HG03108 (cell line): ENCODE measurements around the gene ITPKC.

Experiments
- ATAC-seq: cut with Tn5 transposase; IDR thresholded peaks from one replicate; pipeline ENCODE4 v1.9.1; 2021; ENCODE audit warnings: moderate library complexity; ENCODE audit not compliant: unreplicated experiment

The ITPKC gene

DNA sequence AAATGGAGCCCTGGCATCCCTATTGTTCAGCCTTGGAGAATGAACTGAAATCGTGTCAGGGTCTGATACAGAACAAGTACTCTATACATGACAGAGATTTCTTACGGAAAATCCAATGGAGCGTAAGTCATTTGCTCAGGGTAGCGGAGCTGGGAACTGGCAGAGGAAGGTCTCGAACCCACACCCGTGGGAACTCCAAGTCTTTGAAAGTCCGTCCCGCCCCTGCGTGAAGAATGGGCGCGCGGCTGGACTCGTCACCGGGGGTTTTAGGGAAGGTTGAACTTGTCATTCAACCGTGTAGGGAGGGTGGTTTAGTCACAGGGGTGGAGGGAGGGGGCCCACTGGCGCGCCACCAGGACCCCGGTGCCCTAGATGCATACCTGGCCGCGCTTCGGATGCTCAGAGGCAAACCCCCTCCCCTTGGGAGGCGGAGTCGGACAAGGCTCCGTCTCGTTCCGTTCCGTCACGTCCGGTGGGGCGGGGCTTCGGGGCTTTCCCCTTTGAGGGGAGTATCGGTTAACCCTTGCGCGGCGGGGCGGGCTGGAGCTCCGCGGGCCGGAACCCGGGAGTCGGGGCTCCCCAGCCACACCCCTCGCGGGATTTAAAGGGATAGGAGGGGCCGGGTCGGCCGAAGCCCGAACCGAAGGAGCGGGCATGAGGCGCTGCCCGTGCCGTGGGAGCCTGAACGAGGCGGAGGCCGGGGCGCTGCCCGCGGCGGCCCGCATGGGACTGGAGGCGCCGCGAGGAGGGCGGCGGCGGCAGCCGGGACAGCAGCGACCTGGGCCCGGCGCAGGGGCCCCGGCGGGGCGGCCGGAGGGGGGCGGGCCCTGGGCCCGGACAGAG is at the start of gene ITPKC, which contains the start of gene COQ8B:
TSS of gene ITPKC (plus strand) at position 631 of the 843 bp plus-strand sequence. CDS start at position 655, 24 bp downstream.
TSS of gene COQ8B (minus strand) at position 405 of the 843 bp plus-strand sequence. CDS start 2,254 bp downstream, outside the sequence.
- ATAC-seq, result peak; percentile 64

DNA sequence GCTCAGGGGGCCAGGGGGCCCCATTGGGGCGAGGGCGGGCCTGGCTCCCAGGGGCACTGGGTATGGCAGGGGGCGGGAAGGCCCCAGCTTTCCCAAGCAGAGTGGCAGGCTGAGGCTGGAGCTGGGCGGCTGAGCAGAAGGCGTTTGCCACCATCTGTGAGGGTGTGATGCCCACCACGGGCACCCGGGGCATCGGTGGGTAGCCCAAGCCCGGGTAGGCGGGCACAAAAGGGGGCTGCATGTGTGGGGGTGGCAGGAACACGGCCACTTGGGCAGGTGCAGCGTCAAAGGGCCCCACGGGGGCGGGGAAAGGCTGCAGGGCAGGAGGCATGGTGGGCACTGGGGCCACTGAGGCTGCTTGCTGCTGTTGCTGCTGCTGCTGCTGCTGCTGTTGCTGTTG is 49.3 kb upstream of the ITPKC start:
- no peak for ATAC-seq

DNA sequence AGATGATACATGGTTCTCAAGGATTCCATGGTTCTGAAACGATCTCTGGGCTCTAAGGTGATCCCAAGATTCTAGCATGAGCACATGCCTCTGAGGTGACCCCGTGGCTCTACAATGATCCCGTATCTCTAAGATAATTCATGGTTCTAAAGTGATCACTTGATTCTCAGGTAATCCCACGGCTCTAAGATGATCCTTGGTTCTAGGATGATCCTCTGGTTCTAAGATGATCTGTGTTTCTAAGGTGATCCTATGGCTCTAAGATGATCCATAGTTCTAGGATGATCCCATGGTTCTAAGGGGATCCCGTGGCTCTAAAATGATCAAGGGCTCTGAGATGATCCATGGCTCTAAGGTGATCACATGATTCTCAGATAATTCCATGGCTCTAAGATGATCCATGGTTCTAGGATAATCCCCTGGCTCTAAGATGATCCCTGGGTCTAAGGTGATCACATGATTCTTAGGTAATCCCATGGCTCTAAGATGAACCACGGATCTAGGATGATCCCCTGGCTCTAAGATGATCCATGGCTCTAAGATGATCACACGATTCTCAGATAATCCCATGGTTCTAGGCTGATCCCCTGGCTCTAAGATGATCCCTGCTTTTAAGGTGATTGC is 47.8 kb upstream of the ITPKC start:
- ATAC-seq, result no peak

DNA sequence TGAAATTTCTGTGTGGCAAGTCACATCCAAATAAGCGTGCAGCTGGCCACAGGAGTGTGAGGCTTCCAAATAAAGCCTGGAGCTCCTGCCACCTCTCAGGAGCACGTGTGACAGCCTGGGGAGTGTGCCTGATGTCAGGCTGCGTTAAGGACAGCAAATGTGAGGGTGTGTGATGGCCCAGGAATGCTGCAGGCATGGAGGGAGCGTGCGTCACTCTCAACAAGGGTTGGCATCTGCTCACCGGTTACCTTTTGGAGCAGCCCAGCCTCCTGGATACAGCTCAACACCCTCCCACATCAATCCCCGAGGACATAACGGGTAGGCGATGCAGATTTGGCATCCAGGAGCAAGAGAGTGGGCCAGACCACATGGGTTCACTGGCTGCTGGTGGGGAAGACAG is 45.5 kb upstream of the ITPKC start:
- ATAC-seq, result no peak

DNA sequence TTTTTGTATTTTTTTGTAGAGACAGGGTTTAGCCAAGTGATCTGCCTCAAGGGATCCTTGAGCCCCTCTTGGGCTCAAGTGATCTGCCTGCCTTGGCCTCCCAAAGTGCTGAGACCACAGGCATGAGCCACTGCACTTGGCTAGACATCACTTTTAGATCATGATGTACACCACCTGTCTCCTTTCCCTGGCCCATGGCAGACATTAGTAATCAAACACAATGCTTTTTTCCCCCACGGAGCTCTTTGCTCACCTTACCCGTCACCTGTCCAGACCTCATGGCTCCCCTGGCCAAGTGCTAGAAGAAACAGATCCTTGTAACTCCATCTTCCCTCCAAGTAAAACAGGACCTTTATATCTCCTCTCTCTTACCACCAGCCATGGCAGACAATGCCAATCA is 44.9 kb upstream of the ITPKC start:
- no peak for ATAC-seq

DNA sequence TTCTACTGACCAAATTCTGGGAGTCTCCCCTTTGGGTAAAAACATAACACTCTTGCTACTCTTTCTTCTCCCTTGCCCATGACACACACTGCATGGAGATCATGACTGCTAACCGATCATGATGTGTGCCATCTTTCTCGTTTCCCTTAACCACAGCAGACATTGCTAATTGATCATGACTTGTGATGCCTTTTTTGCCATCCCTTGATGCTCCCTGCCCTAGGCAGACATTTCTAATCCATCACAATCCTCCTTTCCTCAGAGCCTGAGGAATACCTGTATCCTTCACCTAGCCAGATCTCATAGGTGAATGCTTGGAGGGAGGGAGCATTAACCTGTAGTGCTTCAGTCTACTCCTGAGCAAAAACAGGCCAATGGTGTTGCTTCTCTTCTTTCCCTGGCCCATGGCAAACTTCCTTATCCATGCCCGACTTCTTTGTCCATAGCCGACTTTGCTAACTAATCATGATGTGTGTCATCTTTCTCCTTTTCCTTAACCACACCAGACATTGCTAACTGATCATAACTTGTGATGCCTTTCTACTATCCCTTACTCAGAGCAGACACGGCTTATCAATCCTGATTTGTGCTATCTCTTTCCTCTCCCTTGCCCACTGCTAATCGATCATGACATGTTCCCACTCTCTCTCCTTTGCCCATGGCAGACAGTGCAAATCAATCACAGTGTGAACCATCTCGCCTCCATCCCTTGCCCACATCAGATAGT is 44.2 kb upstream of the ITPKC start:
- ATAC-seq, result no peak

DNA sequence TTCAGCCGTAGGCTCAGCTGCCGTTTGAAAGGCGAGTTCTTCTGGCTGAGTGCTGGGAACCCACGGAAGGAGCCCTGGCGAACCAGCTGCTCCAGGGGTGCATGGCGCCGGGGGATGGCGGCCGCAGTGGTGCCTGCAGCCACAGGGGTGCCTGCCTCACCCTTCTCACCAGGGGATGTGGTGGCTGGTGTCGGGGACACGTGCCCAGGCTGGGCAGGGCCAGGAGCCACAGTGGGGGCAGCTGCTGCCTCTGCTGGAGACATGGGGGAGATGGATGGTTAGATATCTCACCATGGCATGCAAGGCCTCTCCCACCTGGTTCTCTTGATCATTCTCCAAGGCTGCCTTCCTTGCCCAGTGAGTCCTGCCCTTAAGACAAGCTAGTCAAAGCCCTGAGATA is 43.5 kb upstream of the ITPKC start:
- ATAC-seq, result no peak

DNA sequence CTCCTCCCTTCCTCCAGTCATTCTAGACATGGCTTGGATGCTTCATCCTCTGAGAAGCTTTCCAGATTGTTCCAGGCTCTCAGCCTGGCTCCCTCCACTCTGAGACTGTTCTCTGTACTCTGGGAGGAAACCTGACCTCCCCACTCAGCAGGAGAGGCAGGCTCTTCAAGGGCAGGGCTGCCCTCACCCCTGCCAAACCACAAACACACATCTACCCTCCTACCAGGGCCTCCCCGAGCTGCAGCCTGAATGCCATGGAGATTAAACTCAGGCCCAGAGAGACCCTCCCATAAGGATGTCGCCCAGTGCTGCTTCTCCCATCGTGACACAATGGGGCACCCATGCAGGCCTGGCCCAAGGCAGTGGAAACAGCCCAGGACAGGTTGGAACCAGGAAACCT is 42.6 kb upstream of the ITPKC start:
- no peak for ATAC-seq

DNA sequence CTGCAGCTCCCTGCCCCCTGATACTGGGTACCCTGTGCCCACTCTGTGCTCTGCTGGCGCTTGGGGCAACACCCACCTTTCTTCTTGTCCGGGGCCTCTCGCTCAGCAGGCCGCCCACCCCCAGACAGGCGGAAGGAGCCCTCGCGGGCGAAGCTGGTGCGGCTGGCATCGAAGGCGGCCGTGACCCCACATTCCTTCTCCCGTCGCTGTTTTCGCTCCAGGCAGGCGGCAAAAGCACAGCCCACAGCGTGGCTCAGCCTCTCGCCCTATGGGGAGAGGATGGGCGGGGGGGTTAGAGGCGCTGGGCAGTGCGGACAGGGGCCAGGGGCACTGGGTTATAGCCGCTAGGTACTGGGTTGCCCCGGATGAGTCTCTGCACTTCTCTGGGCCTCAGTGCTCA is 39.8 kb upstream of the ITPKC start:
- no peak for ATAC-seq

DNA sequence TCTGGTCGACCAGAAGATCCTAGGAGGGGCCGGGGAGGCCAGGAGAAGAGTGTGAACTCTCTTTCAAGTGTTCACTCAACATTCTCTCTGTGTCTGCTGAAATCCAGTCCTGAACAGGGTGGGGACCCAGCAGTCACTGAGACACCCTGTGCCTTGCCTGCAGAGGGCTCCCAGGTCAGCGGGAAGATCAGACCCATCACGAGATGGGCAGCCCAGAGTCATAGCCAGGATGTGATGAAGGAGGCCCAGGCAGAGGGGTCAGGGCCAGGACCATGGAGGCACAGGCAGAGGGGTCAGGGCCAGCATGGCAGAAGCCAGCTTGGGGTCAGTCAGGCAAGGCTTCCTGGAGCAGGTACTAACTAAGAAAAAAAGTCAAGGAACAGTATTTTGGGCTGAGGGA is 35.9 kb upstream of the ITPKC start:
- no peak for ATAC-seq

DNA sequence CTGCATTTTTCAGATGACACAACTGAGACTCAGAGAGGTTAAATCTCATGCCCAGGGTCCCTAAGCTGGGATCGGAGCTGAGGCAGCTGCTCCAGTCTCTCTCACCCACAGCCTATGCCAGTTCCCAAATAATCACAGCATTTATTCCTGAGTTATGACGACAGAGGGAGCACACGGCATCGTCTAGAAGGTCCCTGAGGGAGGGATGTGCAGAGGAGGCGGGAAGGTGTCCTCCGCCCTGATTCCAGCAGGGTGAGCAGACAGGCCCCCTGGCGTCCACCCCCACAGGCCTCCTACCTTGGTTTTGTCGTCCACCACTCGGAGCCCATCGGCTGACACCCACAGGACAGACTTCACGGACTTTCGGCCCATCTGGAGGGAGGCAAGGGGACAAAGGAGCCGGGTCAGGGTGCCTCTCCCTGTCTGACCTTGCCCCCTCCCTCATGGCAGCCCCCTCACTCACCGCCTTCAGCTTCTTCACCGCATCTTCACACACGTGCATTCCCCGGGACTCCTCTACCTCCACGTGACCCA is 34.4 kb upstream of the ITPKC start:
- ATAC-seq, result no peak

DNA sequence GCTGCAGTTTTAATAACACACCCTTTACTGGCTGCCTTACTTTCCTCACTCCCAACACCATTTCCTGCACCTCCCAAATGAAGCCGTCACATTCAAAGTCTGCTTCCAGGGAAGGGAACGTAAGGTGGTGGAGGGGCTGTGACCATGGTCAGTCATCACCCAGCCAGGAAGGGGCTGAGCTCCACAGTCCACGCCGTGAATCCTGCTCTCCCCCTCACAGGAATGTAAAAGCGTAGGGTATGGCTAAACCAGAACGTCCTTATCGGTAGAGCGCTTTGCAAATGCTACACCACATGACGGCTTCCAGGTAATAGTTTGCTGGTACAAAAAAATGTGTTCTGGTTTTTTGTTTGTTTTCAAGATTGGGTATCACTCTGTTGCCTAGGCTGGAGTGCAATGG is 33.5 kb upstream of the ITPKC start:
- no peak for ATAC-seq

DNA sequence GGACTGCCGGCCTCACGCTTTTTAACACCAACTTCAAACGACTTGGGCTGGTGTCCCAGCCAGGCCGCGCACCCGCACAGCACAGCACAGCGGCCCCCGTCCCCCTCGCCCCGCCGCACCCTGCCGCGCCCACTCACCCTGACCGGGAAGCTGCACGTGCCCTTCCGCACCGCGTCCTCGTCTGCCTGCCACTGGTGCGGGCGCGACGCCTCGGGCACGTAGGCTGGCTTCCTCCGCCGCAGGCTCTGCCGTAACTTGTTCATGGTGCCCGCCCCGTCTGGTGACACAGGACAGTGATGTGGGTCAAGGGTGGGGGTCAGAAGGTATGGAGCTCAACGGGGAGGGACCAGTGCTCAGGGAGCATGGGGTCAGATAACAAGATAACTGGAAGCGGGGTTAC is 32.6 kb upstream of the ITPKC start:
- ATAC-seq, result no peak

DNA sequence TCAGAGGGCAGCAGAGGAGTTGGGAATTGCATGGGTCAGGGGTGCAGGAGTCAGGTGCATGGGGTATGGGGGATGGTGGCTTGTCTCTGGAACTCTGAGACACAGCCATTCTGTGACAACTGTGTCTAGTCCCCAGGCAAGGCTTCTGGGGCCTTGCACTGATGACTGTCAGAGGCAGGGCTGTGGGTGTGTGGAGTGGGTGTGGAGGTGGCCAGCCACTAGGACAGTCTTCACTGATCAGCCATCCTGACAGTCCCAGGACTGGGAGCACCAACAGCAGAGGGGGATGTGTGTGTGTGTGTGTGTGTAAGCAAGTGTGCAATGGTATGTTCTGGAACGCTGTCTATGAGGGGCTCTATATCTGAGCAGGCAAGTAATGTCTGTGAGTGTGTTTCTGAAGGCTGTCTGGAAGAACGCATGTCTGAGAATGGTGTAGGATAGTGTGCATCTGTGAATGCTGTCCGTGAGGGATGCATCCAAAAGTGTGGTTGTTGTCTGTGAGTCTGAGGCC is 31.8 kb upstream of the ITPKC start:
- ATAC-seq, result no peak

DNA sequence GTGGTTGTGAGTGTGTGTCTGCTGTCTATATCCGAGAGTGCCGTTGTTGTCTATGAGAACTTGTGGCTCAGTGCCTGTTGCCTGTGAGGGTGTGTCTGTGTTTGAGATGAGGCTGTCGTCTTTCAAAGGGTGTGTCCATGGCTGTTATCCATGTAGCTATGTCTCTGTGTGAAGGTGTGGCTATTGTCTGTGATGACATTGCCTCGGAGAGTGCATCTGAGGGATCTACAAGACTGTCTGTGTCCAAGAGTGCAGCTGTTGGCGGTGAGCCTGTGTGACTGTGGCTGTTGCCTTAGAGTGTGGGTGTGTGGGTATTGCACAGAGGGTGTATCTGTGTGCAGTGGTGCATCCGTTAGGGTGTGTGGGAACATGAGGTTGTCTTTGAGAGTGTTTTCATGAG is 31.3 kb upstream of the ITPKC start:
- no peak for ATAC-seq

DNA sequence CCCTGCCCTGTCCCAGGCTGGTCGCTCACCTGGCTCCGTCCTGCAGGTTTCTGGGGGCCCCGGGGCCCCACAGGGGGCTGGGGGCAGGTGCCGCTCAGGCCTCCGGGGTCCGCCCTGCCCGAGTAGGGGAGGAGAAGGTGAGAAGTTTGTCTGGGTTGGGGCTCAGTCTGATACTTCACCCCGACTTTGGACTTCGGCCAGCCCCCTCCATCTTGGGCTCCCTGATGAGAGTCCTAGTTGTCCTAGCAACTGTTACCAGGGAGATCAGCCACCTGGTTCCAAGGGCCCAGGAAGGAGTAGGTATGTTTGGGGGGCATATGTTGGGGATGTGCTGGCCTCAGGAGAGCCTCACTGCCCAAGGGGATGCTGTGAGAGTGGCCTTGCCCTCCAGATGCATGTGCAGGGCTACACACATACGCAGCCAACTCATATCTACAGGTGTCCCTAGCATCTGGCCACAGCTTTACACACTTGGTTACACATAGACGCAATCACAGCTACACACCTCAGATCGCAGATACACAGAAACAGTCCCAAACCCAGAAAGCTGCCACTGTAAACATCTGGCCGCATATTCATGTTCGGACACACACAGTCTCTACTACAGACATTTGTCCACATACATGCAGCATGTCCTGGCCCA is 29.9 kb upstream of the ITPKC start:
- no peak for ATAC-seq

DNA sequence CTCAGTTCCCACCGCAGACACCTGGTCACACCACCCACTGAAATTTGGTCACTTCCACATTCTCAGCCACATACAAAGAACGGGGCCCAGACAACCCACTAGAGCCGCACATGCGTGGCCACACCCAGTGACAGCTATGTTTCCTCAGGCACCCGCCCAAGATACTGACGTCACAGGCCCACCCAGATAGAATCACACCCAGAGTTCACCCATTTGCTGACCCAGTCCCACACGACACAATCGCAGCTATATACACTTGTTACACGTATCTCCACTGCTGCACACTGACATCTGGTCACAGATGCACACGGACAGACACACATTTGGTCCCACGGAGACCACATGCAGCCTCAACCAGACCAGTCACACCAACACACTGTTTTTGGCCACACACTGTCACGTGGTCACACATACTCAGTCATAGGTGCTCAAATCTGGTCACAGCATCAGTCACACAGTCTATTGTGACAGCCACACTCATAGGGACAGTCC is 29.3 kb upstream of the ITPKC start:
- no peak for ATAC-seq

DNA sequence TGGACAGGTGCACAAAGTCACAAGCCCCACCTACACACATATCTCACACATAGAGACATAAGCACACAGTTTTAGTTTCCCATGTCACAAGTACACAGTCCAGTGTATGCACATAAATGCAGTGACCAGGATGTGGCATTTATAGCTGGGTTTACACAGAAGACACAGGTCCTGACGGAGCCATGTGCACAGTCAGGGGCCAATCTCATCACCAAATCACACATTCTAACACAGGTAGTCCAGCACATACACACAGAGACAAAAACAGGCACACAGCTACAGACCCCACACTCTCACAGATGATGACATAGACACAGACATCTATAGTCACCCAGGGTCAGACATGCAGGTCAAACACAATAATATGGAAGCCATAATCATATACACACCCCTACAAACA is 28.6 kb upstream of the ITPKC start:
- ATAC-seq, result no peak

DNA sequence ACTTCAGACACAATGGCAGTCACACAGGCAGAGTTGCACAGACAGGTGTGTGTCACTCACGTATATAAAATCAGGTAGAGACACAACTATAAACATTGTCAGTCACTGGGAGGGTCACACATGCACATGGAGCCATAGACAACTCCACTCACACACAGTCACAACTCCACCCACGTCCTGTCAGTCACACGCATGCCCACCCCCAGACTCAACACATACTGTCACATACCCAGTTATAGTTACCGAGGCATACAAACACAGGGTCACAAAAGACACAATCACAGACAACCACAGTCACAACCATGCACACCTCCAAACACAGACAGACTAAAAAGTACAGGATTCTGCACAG is 27.9 kb upstream of the ITPKC start:
- no peak for ATAC-seq

DNA sequence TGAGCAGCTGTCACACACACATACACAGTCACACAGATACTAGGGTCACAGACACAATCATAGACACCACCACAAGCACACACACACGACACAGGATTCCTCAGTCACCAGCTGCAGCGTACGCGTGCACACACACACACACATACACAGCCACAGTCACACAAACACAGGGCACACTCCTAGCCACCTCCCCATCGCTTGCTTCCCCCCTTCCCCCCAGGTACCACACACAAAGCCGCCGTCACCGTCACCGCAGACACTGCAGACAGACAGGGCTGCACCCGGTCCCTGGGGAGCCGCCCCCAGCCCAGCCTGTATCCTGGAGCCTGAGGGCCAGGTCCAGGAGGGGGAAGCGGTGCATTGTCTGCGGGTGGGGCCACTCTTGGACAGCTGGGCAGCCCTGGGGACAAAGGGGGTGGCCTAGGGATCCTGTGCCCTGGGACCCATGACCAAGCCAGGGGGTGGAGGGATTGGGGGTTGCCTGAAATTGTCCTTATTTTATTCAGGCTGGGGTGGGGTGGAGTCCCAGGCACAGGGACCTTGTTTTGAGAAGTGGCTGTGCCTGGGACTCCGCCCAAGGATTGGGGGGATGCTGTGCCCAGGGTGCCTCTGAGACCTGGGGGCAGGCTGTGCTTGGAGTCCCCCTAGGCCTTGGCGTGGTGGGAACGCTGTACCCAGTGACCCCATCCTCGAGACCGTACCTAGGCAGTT is 27.4 kb upstream of the ITPKC start:
- ATAC-seq, result no peak
